ENCODE measurements around the gene ASB18. TPM values are rescaled to one million over a fixed set of nuclear protein-coding genes. Genes with fewer than 3 reads are reported as not detected.

ASB18 gene
- total RNA-seq, 1 experiment from 2014 or later: not detected

DNA sequence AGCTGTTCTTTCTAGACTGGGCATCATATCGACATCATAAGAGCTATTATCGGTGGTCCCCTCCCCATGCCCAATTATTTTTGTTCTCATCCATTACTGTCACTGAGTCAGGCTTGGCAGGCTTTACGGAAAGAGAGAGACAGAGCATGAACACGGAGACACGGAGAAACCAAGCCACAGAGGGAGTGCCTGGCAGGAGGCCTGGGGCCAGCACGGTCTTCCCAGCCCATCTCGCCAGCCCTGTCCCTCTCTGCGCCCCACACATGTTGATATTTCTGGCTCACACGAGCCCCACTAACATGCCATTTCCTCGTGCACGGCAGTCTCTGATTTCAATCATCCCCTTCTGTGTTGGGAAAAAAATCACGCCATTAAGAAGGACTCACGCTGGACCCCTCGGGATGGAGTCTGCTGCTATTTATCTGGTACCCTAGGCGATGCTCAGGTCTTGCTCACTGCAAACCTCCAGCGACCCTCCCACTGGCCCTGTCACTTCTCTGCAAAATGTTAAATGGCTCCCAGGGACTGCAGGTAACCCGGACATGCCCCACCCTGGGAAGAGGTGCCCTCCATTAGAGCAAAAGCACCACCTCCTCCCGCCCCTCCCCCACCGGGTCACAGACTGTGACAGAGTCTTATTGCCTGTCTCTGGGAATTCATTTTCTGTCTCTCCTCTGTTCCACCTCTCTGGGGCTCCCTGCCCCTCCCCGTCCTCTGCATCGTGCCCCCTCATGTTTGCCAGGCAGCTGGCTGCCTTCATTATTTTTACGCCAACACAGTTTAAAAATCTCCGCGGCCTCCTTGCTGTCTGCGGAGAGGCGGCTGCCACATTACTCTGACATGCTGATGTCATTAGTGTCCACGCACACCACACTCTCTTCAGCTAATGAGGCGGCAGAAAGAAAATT is 55.9 kb downstream of the ASB18 start:
- DNase-seq (ENCODE audit: low spot score): no peak

DNA sequence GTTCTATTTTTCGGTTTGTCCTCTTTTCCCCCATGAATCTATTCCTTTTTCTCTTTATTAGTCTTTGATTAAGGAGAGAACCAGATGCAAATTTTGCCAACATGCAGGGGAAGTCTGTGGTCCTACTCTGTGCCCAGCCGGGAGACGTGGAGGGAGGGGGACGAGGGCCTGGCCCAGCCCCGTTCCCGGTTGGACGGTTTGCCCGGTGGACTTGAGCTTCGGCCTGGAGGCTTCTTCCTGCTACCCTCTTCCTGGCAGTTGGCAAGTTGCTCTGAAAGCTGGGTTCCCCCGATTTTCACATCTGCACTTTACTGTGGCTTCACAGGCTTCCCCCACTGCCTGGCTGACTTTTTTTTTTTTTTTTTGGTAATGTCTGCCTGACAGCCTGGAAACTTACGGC is 56.7 kb downstream of the ASB18 start:
- no peak for DNase-seq (ENCODE audit: low spot score)

GRCh38 chr2:236205867-236206645 is 58.1 kb downstream of the ASB18 start:
- no peak for DNase-seq (ENCODE audit: low spot score)

GRCh38 chr2:236204953-236205352 is 59.3 kb downstream of the ASB18 start:
- DNase-seq (ENCODE audit: low spot score): no peak

DNA sequence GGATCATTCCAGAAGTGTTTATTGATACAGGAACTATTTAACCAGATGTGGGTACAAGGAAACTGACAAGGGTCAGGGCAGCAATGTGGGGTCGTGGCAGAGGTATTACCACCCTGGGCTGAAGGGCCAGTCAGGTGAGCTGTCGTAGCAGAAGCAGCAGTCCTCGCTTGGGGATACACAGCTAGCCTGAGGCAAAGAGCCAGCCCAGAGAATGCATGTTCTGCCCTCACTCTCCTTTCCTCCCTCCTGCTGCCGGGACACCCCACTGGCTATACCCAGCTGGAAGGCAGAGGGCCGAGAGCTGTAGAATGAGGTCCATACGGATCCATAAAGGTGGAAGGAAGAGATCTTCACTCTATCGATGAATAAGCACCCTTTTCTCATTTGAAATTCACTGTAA is 63.8 kb downstream of the ASB18 start:
- DNase-seq (ENCODE audit: low spot score): no peak

GRCh38 chr2:236196366-236196765 is 67.8 kb downstream of the ASB18 start:
- no peak for DNase-seq (ENCODE audit: low spot score)

GRCh38 chr2:236195726-236196125 is 68.5 kb downstream of the ASB18 start:
- DNase-seq (ENCODE audit: low spot score): no peak

- no peak for DNase-seq (ENCODE audit: low spot score)
Observed at GRCh38 chr2:236194786-236195185, 69.4 kb downstream of the ASB18 start.

DNA sequence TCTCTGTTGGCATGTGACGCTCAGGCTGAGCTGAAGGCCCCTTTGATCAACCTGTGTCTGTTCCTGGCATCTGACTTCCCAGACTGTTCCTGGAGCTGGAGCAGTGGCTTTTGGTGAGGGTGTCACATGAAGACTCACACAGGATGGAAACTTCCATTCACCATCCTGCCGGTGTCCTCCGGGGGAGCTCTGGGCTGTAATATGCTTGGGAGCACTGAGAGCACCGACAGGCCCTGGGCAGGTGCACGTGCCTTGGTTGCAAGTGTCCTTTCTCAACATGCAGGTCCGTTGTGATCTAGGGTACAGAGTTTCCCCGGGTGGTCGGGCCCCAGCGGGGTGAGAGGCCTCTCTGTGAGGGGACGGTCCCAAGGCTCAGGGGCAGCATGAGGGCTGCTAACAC is 71.2 kb downstream of the ASB18 start:
- no peak for DNase-seq (ENCODE audit: low spot score)

GRCh38 chr2:236190674-236191073 is 73.5 kb downstream of the ASB18 start:
- no peak for DNase-seq (ENCODE audit: low spot score)

DNA sequence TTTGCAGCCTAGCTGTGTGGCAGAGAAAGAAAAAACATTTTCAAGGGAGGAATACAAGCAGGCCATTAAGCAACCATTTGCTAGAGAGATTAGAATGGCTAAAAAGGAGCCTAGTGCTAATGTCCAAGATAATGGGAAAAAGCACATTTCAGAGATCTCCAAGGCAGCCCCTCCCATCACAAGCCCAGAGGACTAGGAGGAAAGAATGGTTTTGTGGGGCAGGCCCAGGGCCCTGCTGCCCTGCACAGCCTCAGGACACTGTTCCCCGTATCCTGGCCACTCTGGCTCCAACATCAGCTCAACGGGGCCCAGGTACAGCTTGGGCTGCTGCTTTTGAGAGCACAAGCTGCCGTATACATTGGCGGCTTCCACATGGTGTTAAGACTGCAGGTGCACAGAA is 79.5 kb downstream of the ASB18 start:
- DNase-seq (ENCODE audit: low spot score): no peak

DNA sequence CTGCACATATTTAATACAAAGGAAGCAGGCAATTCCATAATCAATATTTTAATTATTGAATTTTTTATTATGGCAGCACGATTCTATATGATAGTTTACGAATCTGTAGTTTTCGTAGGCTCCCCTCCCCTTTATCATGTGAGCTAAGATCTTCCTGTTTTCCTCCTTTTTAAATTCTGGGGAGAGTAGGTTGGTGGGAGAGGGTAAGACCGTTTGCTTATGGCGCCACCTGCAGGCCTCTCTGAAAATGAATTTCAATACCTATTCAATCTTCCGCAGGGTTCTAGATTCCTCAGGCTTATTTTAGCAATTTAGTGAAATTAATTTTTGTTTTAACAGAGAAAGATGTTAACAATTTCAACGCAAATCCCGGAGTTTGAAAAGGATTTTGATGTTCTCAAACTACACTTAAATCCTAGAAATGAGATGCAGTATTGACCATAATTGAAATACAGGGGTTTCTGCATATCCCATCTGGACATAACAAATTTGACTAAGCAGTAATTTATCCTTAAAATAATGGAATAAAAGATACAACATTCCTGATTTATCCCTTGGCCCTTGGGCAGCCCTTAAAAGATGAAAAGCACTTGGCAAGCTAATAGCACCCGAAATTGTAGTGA is 83.3 kb downstream of the ASB18 start:
- DNase-seq (ENCODE audit: low spot score): peak; percentile 69

DNA sequence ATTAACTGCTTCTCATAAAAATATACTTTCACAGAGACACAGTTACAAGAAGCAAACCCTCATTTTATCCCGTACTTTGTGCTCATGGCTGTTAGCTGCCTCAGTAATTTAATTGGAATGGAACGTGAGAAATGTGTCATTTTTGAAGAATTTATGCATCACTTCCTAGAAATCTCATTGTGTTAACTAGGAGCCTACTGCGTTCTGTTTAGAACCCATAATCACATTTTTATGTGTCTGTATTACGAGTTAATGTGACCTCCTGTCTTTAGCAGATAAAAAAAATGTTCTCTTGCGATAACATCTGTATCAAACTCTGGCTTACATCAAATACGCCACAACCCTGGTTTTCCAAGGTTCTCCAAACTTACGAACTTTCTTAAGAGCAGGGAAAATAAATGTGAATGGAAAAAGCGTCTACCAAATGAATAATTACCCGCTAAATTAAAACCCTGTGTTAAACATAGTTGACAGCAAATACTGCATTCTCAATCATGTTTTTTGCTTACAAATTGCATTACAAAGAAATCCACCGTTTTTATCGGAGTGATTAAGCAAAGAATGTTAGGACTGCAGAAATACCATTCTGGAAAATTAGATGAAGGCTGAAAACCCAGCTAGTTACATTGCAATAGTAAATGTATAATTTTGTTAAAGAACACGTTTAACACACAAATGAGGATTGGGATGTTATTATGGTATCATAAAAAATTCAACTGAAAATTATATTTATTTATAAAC is 84.0 kb downstream of the ASB18 start:
- no peak for DNase-seq (ENCODE audit: low spot score)

GRCh38 chr2:236179236-236180075 is 84.8 kb downstream of the ASB18 start:
- DNase-seq (ENCODE audit: low spot score): no peak

- DNase-seq (ENCODE audit: low spot score): no peak
Observed at GRCh38 chr2:236178890-236179235, 85.3 kb downstream of the ASB18 start.

DNA sequence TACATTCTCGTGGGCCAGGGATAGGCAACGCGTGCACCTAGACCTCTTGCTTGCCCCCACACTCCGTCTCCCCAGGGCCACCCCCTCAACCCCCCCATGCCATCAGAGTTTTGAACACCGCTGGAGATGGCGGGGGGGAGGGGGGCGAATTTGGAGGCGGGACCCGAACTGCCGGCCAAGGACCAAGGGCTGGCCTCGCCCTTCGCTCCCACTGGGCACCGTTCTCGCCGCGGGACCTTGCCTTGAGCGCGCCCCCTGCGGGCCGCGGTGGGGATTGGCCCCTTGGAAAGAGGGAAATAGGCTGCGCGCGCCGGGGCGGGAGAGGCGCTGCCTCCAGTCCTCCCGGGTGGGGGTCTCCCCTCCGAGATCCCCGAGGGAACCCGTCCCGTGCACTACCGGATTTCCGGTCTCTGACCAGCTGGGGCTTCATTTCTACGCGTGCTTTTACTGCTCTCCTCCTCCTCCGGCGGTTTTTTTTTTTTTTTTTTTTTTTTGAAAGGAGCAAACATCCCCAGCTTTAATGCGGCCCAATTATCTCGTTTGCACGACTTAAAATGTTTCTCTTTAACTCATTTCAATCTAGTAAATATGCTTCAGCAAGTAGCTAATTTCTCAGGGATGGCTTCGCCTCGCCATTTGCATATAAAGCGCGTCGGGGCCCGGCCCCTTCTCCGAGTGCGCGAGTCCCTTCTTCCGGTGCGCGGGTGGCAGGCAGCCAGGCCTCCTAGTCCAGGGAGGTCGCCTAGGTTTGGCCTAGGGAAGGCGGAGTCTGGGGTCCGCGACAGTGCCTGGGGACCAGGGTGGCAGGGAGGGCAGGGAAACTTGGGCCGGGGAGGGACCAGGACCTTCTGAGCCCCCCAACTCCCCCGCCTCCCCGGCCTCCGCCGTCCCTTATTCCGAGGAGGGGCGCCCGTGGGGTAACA is 86.0 kb downstream of the ASB18 start:
- peak; percentile 71 for DNase-seq (ENCODE audit: low spot score)

DNA sequence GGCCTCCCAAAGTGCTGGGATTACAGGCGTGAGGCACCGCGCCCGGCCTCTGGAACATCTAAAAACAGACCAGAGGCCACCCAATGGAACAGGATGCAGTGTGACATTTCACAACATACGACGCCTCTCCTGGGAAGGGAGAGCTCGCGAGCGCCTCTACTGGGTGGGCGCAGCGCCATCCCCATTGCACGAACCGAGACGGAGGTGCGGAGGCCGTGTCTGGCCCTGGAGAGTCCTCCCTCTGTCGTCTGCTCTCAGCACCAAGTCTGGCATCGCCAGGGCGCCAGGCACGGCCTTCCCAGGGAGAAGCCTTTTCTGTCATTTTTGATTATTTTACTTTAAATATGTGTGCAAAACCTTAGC is 86.6 kb downstream of the ASB18 start:
- DNase-seq (ENCODE audit: low spot score): peak; percentile 25

DNA sequence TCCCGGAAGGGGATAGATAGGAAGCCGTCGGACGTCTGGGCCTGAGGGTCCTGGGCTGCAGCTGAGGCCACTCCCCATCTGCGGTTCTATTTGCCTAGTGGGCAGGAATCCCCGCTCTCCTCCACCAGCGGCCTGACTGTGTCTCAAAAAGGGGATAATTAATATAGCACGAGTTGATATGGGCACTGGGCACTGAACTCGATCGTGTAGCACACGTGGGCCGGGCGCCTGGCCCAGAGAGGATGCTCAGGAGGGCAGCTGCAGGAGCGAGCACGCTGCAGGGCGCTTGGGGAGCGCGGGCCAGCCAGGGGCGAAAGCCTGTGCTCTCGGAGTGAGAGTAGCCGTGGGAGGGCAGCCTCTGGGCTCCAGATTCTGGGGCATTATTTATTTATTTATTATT is 87.3 kb downstream of the ASB18 start:
- DNase-seq (ENCODE audit: low spot score): no peak

DNA sequence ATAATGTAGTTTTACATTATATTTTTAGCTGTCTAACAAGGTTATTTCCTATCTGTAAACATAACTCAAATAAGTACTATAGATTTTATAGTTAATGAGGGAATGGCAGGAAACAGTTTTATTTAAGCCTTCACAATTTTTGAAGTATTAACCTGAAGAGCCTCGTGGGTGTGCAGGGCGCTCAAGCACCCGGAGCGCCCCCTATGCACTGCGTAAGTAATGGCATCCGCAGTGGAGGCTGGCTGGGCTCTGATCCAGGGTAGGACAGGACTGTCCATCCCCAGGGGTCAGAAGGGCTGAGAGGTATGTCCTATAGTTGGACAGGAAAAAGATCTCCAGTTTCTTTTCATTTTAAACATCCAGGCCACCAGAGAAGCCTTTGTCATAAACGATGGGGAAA is 87.8 kb downstream of the ASB18 start:
- DNase-seq (ENCODE audit: low spot score): peak; percentile 31

GRCh38 chr2:236175548-236176150 is 88.6 kb downstream of the ASB18 start:
- DNase-seq (ENCODE audit: low spot score): no peak
